EH (cell line): ENCODE data around the gene SUPT3H.
"Not testable (repeated sequence)": the region's sequence is repeated elsewhere in the genome, so short reads cannot be mapped to it uniquely, and the experiment has no call there.

Source experiments
- DNase-seq: peaks from one replicate; pipeline ENCODE4 v3.0.0-alpha.2; 2015; ENCODE audit warnings: low read depth

The SUPT3H gene

GRCh38 chr6:44949596-44950201 is 428.0 kb downstream of the SUPT3H start:
- DNase-seq = no peak

- DNase-seq = no peak
These were observed 434.2 kb downstream of the SUPT3H start for GRCh38 chr6:44943541-44943940.

GRCh38 chr6:44942798-44943197 is 434.9 kb downstream of the SUPT3H start:
- no peak for DNase-seq

- peak; percentile 52 for DNase-seq
These were observed 435.5 kb downstream of the SUPT3H start for GRCh38 chr6:44942201-44942600.

GRCh38 chr6:44940367-44940766 is 437.4 kb downstream of the SUPT3H start:
- DNase-seq = no peak

GRCh38 chr6:44935693-44936300 is 441.9 kb downstream of the SUPT3H start:
- no peak for DNase-seq

- no peak for DNase-seq
These were observed 444.6 kb downstream of the SUPT3H start for GRCh38 chr6:44933108-44933507.

GRCh38 chr6:44932651-44933091 is 445.1 kb downstream of the SUPT3H start:
- no peak for DNase-seq

- no peak for DNase-seq
These were observed 446.3 kb downstream of the SUPT3H start for GRCh38 chr6:44931385-44931784.

GRCh38 chr6:44926556-44926955 is 451.2 kb downstream of the SUPT3H start:
- DNase-seq = no peak

GRCh38 chr6:44925100-44925739 is 452.5 kb downstream of the SUPT3H start:
- peak; percentile 27 for DNase-seq

- DNase-seq = no peak
These were observed 454.3 kb downstream of the SUPT3H start for GRCh38 chr6:44923444-44923843.

- no peak for DNase-seq
These were observed 455.9 kb downstream of the SUPT3H start for GRCh38 chr6:44921798-44922197.

- DNase-seq = no peak
These were observed 456.7 kb downstream of the SUPT3H start for GRCh38 chr6:44920952-44921491.

- DNase-seq = no peak
These were observed 458.9 kb downstream of the SUPT3H start for GRCh38 chr6:44918671-44919296.

- DNase-seq = peak; percentile 54
These were observed 460.3 kb downstream of the SUPT3H start for GRCh38 chr6:44917430-44917829.

GRCh38 chr6:44915111-44915510 is 462.6 kb downstream of the SUPT3H start:
- DNase-seq = no peak

- no peak for DNase-seq
These were observed 463.6 kb downstream of the SUPT3H start for GRCh38 chr6:44914141-44914540.

GRCh38 chr6:44906761-44907160 is 471.0 kb downstream of the SUPT3H start:
- DNase-seq = no peak

- not testable (repeated sequence) for DNase-seq
These were observed 477.4 kb downstream of the SUPT3H start for GRCh38 chr6:44900358-44900757.

GRCh38 chr6:44898296-44898930 is 479.3 kb downstream of the SUPT3H start:
- peak; percentile 74 for DNase-seq

GRCh38 chr6:44897316-44897715 is 480.4 kb downstream of the SUPT3H start:
- peak; percentile 20 for DNase-seq
